ENCODE data around the gene FHOD3.

- TF ChIP-seq POLR2A (IDR thresholded peaks at IDR 0.05) (no peak), CTCF (IDR thresholded peaks at IDR 0.05) (no peak)
Observed at GRCh38 chr18:36668349-36668748, 370.8 kb downstream of the FHOD3 start.
